IMR-90 (cell line): Measurements from ENCODE around the gene ABHD16A. TPM values are rescaled to one million over a fixed set of nuclear protein-coding genes. Genes with fewer than 3 reads are reported as not detected.
A peak's percentile ranks its signal among the peaks of the same experiment; 100 is the strongest.

ENCODE experiments used
- ATAC-seq: fragments of 200-7000 bp; cut with Tn5 transposase; 2 replicates; pipeline ENCODE4 v1.9.1; 2020; ENCODE audit warnings: low read depth, mild to moderate bottlenecking, moderate library complexity
- BruUV-seq: library from RNA; stranded (reverse); fragments of 400-500 nt; replicated peaks from 2 replicates; lab custom pipeline; 2021; lab: Mats Ljungman, UMichigan
- CTCF ChIA-PET: fragments of 300-600 bp; formaldehyde crosslinking; extraction: SDS; loops from one replicate; lab custom pipeline; 2021; ENCODE audit warnings: antibody characterized with exemption; lab: Yijun Ruan, JAX
- POLR2A ChIA-PET: fragments of 300-600 bp; sonication (Branson Sonifier 250); formaldehyde crosslinking; loops from one replicate; lab custom pipeline; 2022; ENCODE audit warnings: antibody characterized with exemption; ENCODE audit not compliant: unreplicated experiment; lab: Charles Lee
- DNase-seq: peaks from one replicate; pipeline ENCODE4 v3.0.0; 2013
- H2AFZ ChIP-seq: replicated peaks from 2 replicates; pipeline ENCODE3; 2013; ENCODE audit warnings: low read length, mild to moderate bottlenecking; ENCODE audit not compliant: poor library complexity
- H2AK5ac ChIP-seq: 2 replicates; pipeline ENCODE4 v1.6.1; 2013; ENCODE audit warnings: low read depth, low read length, inconsistent platforms
- H2AK9ac ChIP-seq: replicated peaks from 2 replicates; pipeline ENCODE3; 2013; ENCODE audit warnings: mild to moderate bottlenecking, low read depth, low read length, moderate library complexity; ENCODE audit not compliant: poor library complexity
- H2BK120ac ChIP-seq: 2 replicates; pipeline ENCODE4 v1.6.1; 2013; ENCODE audit warnings: low read depth, low read length, inconsistent platforms
- H2BK15ac ChIP-seq: 3 replicates; pipeline ENCODE4 v1.6.1; 2013; ENCODE audit warnings: low read depth, low read length, inconsistent platforms
- H2BK20ac ChIP-seq: 2 replicates; pipeline ENCODE4 v1.6.1; 2013; ENCODE audit warnings: low read depth, mild to moderate bottlenecking, inconsistent platforms, low read length, moderate library complexity
- H2BK5ac ChIP-seq: 2 replicates; pipeline ENCODE4 v1.6.1; 2013; ENCODE audit warnings: mild to moderate bottlenecking, low read depth, low read length, inconsistent platforms; ENCODE audit not compliant: poor library complexity, severe bottlenecking
- H3K14ac ChIP-seq: replicated peaks from 2 replicates; pipeline ENCODE4 v1.6.1; 2013; ENCODE audit warnings: low read depth, low read length, inconsistent platforms
- H3K18ac ChIP-seq: 2 replicates; pipeline ENCODE4 v1.6.1; 2013; ENCODE audit warnings: low read depth, low read length, control low read depth
- H3K23ac ChIP-seq: 2 replicates; pipeline ENCODE4 v1.6.1; 2013; ENCODE audit warnings: low read depth, low read length, inconsistent platforms
- H3K27ac ChIP-seq: 2 replicates; pipeline ENCODE4 v1.5.1; 2013; ENCODE audit warnings: mild to moderate bottlenecking, control low read depth, low read length; ENCODE audit not compliant: insufficient read depth
- H3K27me3 ChIP-seq: 2 replicates; pipeline ENCODE4 v1.6.1; 2013; ENCODE audit warnings: low read length; ENCODE audit not compliant: control insufficient read depth, insufficient read depth
- H3K36me3 ChIP-seq: 2 replicates; pipeline ENCODE4 v1.6.1; 2013; ENCODE audit warnings: low read length, mixed read lengths; ENCODE audit not compliant: control insufficient read depth, insufficient read depth
- H3K4ac ChIP-seq: 2 replicates; pipeline ENCODE4 v1.6.1; 2013; ENCODE audit warnings: low read depth, low read length, inconsistent platforms
- H3K4me1 ChIP-seq: 2 replicates; pipeline ENCODE4 v1.6.1; 2013; ENCODE audit warnings: low read length, mixed read lengths; ENCODE audit not compliant: control insufficient read depth, insufficient read depth
- H3K4me2 ChIP-seq: 2 replicates; pipeline ENCODE4 v1.6.1; 2013; ENCODE audit warnings: low read depth, mild to moderate bottlenecking, control low read depth, low read length, moderate library complexity
- H3K4me3 ChIP-seq: 2 replicates; pipeline ENCODE4 v1.5.1; 2013; ENCODE audit warnings: low read depth, mild to moderate bottlenecking, control low read depth, low read length, moderate library complexity; ENCODE audit not compliant: insufficient read depth
- H3K56ac ChIP-seq: 2 replicates; pipeline ENCODE4 v1.6.1; 2013; ENCODE audit warnings: low read length, inconsistent platforms; ENCODE audit not compliant: insufficient read depth; ENCODE audit errors: extremely low read depth
- H3K79me1 ChIP-seq, 2 experiments: 2 replicates each; pipeline ENCODE4 v1.6.1; 2013; ENCODE audit warnings: low read length in 2 of 2, inconsistent platforms in 1 of 2, low read depth in 1 of 2
- H3K9ac ChIP-seq: 2 replicates; pipeline ENCODE4 v1.6.1; 2013; ENCODE audit warnings: low read depth, low read length, control low read depth
- H3K9me1 ChIP-seq: 2 replicates; pipeline ENCODE4 v1.6.1; 2013; ENCODE audit warnings: low read length, inconsistent platforms; ENCODE audit not compliant: insufficient read depth
- H3K9me3 ChIP-seq: 2 replicates; pipeline ENCODE4 v1.6.1; 2013; ENCODE audit warnings: low read length; ENCODE audit not compliant: control insufficient read depth, insufficient read depth
- H4K20me1 ChIP-seq: 2 replicates; pipeline ENCODE4 v1.6.1; 2013; ENCODE audit warnings: low read length, inconsistent platforms; ENCODE audit not compliant: insufficient read depth
- H4K5ac ChIP-seq: 2 replicates; pipeline ENCODE4 v1.6.1; 2013; ENCODE audit warnings: mild to moderate bottlenecking, low read depth, low read length, control low read depth
- H4K8ac ChIP-seq, 2 experiments: 2 replicates each; pipeline ENCODE4 v1.6.1; 2013; ENCODE audit warnings: low read depth in 2 of 2, low read length in 2 of 2, control low read depth in 1 of 2, inconsistent platforms in 1 of 2
- H4K91ac ChIP-seq: 2 replicates; pipeline ENCODE4 v1.6.1; 2013; ENCODE audit warnings: low read depth, low read length, inconsistent platforms; ENCODE audit not compliant: insufficient read depth
- CEBPB ChIP-seq: IDR thresholded peaks from 2 replicates; pipeline ENCODE4 v1.6.1; 2012; ENCODE audit warnings: low read depth, low read length, improper control_type of control experiment
- MXI1 ChIP-seq: IDR thresholded peaks from 2 replicates; pipeline ENCODE4 v1.6.1; 2012; ENCODE audit warnings: low read depth, mild to moderate bottlenecking, low read length, moderate library complexity, borderline replicate concordance
- WGBS, 2 experiments: methylation state at CpG; one replicate each; pipeline versions ENCODE4 v1.1.5 to v1.1.7; 2013; ENCODE audit warnings: missing lambda C conversion rate in 2 of 2; ENCODE audit not compliant: insufficient read length in 1 of 2; ENCODE audit errors: extremely low coverage in 2 of 2; 5-methylcytosine and 5-hydroxymethylcytosine counted together
- dilution Hi-C: fragments of 300-500 bp; cut with HindIII; formaldehyde crosslinking; loops from one replicate; pipeline ENCODE4 v1.14.3; 2018; ENCODE audit warnings: low sequenced_read_pairs; ENCODE audit not compliant: unreplicated experiment
- in situ Hi-C: fragments of 300-500 bp; cut with MboI; formaldehyde crosslinking; loops from 3 replicates; pipeline ENCODE4 v1.14.3; 2019; ENCODE audit warnings: low sequenced_read_pairs, inconsistent platforms, mixed read lengths
- intact Hi-C: fragments of 100-400 bp; cut with micrococcal nuclease; formaldehyde crosslinking; loops from 2 replicates; pipeline ENCODE4 v1.10.0; 2022
- polyA plus RNA-seq, 3 experiments: library from polyadenylated mRNA; depleted of rRNA; stranded (reverse); fragments of >200 nt; gene quantifications; 2 replicates each; pipeline ENCODE4 v1.2.3, GENCODE V29; 2012; ENCODE audit warnings: low replicate concordance in 1 of 3
- total RNA-seq: library from RNA; depleted of rRNA; stranded (reverse); fragments of >200 nt; gene quantifications from 2 replicates; pipeline ENCODE4 v1.2.3, GENCODE V29; 2012

The ABHD16A gene
- total and polyA plus RNA-seq, 2 of the 4 experiments (the other 2 are of a cell fraction) = 31.5 to 35.1 TPM

- Histone ChIP-seq H3K27me3 (no peaks in the 10 kb centered on the region), H3K14ac (peak overlapping the region; percentile 88), H3K79me1 (peaks cover 21 to 44% of the 10 kb centered on the region in 2 experiments), H3K4me1 (peaks cover 6% of the 10 kb centered on the region), H3K9ac (peak overlapping the region; percentile 77), H3K23ac (peak overlapping the region; percentile 78), H3K36me3 (peaks cover 13% of the 10 kb centered on the region), H2AFZ (peak overlapping the region; percentile 39), H4K20me1 (0 out of 2 replicates have a peak, but pooled peaks cover 11% of the 10 kb centered on the region), H4K5ac (no peak overlapping the region; the same call in 1 of the 2 replicates), H2AK5ac (peak overlapping the region; percentile 70; the same call in 1 of the 2 replicates), H2AK9ac (peak overlapping the region; percentile 55), H2BK120ac (no peak overlapping the region; the same call in 1 of the 2 replicates), H2BK20ac (no peak overlapping the region), H2BK5ac (peak overlapping the region; percentile 79), H3K18ac (peak overlapping the region; percentile 10; the same call in 1 of the 2 replicates), H2BK15ac (no peak overlapping the region), H3K4ac (peak overlapping the region; percentile 70), H3K4me3 (peak overlapping the region; percentile 67), H3K9me1 (peaks cover 10% of the 10 kb centered on the region), H3K9me3 (no peaks in the 10 kb centered on the region), H3K56ac (peak overlapping the region; percentile 77), H3K4me2 (peak overlapping the region; percentile 97), H4K8ac (peak overlapping the region; percentile 43 to 53; a peak in 2 of 4 replicates), H4K91ac (peak overlapping the region; percentile 15; the same call in 1 of the 2 replicates), H3K27ac (peak overlapping the region; percentile 82)
- ATAC-seq (peak; percentile 6; the same call in 1 of the 2 replicates), DNase-seq (peak; percentile 41)
- in situ Hi-C loops = no loop called here
- intact Hi-C loops = loop anchor here (2.0 kb wide), 2 partner anchors 29 to 129 kb away; no protein-coding TSS in a partner anchor
- CTCF ChIA-PET = interaction anchor here (1.1 kb wide), 1 partner anchor 12 kb away, joined by 3 read pairs; no protein-coding TSS in a partner anchor
- BruUV-seq = no TSS peak
- POLR2A ChIA-PET = interaction anchor here (0.9 kb wide), 1 partner anchor 28 kb away, joined by 3 read pairs; no protein-coding TSS in a partner anchor
- dilution Hi-C loops = no loop called here
- 44% methylated on average over 3 of the region's 7 CpGs; no CpG with 5 or more reads in 1 of the 2 experiments for WGBS, 2 experiments
- TF ChIP-seq MXI1 = peak; percentile 71; the same call in 1 of the 2 replicates
- no peak for TF ChIP-seq CEBPB
These were observed 1.3 kb downstream of the ABHD16A start for GRCh38 chr6:31701666-31702404.
